ENCODE measurements around the gene C13orf46.

C13orf46 gene

GRCh38 chr13:113907635-113908617, 66.0 kb downstream of the C13orf46 start:
- H3K27ac ChIP-seq (ENCODE audit: low read depth, low read length), result no peak overlapping the region
- H3K4me1 ChIP-seq (ENCODE audit: control insufficient read depth, low read depth, low read length), result no peaks in the 10 kb centered on the region
- H2BK120ac ChIP-seq (ENCODE audit: low read depth, low read length), result no peak overlapping the region
- no CpG with 5 or more reads among the region's 17 CpGs for WGBS (ENCODE audit: extremely low coverage, insufficient coverage, low lambda C conversion rate)
- H3K79me2 ChIP-seq (ENCODE audit: control insufficient read depth, insufficient read depth, low read length), result no peaks in the 10 kb centered on the region
- no peak overlapping the region for H2AK5ac ChIP-seq (ENCODE audit: low read length)
- H4K8ac ChIP-seq (ENCODE audit: low read depth, low read length), result peak overlapping the region; percentile 56
- no peak overlapping the region for H3K23ac ChIP-seq (ENCODE audit: low read length)
- H3K4me2 ChIP-seq (ENCODE audit: low read length), result no peak overlapping the region
- H3K18ac ChIP-seq (ENCODE audit: low read length), result no peak overlapping the region
- H3K4ac ChIP-seq (ENCODE audit: low read depth, low read length), result no peak overlapping the region
- no peak overlapping the region for H3K9ac ChIP-seq (ENCODE audit: low read length)
- H2BK15ac ChIP-seq (replicated peaks; ENCODE audit: low read depth), result no peak overlapping the region
- no peak overlapping the region for H3K4me3 ChIP-seq (ENCODE audit: low read length)
- DNase-seq, result peak; percentile 24
- no peak overlapping the region for H3K56ac ChIP-seq (ENCODE audit: low read length)
- H3K27me3 ChIP-seq (ENCODE audit: insufficient read depth, low read length, poor library complexity), result no peaks in the 10 kb centered on the region
- H3K79me1 ChIP-seq (ENCODE audit: low read length), result no peaks in the 10 kb centered on the region
- H4K5ac ChIP-seq (ENCODE audit: low read length), result no peak overlapping the region
- H2BK5ac ChIP-seq (ENCODE audit: low read length), result no peak overlapping the region
- H3K36me3 ChIP-seq (ENCODE audit: control insufficient read depth, insufficient read depth, low read length), result no peaks in the 10 kb centered on the region

- H3K9ac ChIP-seq (ENCODE audit: low read length), result no peak overlapping the region
- no peaks in the 10 kb centered on the region for H3K79me1 ChIP-seq (ENCODE audit: low read length)
- no peak overlapping the region for H3K23ac ChIP-seq (ENCODE audit: low read length)
- no peak overlapping the region for H3K4me2 ChIP-seq (ENCODE audit: low read length)
- H3K56ac ChIP-seq (ENCODE audit: low read length), result no peak overlapping the region
- H3K18ac ChIP-seq (ENCODE audit: low read length), result no peak overlapping the region
- H3K4ac ChIP-seq (ENCODE audit: low read depth, low read length), result no peak overlapping the region
- H4K8ac ChIP-seq (ENCODE audit: low read depth, low read length), result no peak overlapping the region
- no peaks in the 10 kb centered on the region for H3K27me3 ChIP-seq (ENCODE audit: insufficient read depth, low read length, poor library complexity)
- H2BK120ac ChIP-seq (ENCODE audit: low read depth, low read length), result no peak overlapping the region
- H3K27ac ChIP-seq (ENCODE audit: low read depth, low read length), result no peak overlapping the region
- no CpG with 5 or more reads among the region's 4 CpGs for WGBS (ENCODE audit: extremely low coverage, insufficient coverage, low lambda C conversion rate)
- H3K79me2 ChIP-seq (ENCODE audit: control insufficient read depth, insufficient read depth, low read length), result no peaks in the 10 kb centered on the region
- DNase-seq, result no peak
- no peaks in the 10 kb centered on the region for H3K4me1 ChIP-seq (ENCODE audit: control insufficient read depth, low read depth, low read length)
- no peak overlapping the region for H3K4me3 ChIP-seq (ENCODE audit: low read length)
- H2BK15ac ChIP-seq (replicated peaks; ENCODE audit: low read depth), result no peak overlapping the region
- no peak overlapping the region for H2BK5ac ChIP-seq (ENCODE audit: low read length)
- no peak overlapping the region for H2AK5ac ChIP-seq (ENCODE audit: low read length)
- no peak overlapping the region for H4K5ac ChIP-seq (ENCODE audit: low read length)
- no peaks in the 10 kb centered on the region for H3K36me3 ChIP-seq (ENCODE audit: control insufficient read depth, insufficient read depth, low read length)
Observed at GRCh38 chr13:113906571-113906970, 67.3 kb downstream of the C13orf46 start.

GRCh38 chr13:113905942-113906341, 67.9 kb downstream of the C13orf46 start:
- H2BK5ac ChIP-seq (ENCODE audit: low read length), result no peak overlapping the region
- H2BK15ac ChIP-seq (replicated peaks; ENCODE audit: low read depth), result no peak overlapping the region
- H3K23ac ChIP-seq (ENCODE audit: low read length), result no peak overlapping the region
- H3K4ac ChIP-seq (ENCODE audit: low read depth, low read length), result no peak overlapping the region
- H3K27me3 ChIP-seq (ENCODE audit: insufficient read depth, low read length, poor library complexity), result no peaks in the 10 kb centered on the region
- H3K36me3 ChIP-seq (ENCODE audit: control insufficient read depth, insufficient read depth, low read length), result no peaks in the 10 kb centered on the region
- no peaks in the 10 kb centered on the region for H3K4me1 ChIP-seq (ENCODE audit: control insufficient read depth, low read depth, low read length)
- H4K8ac ChIP-seq (ENCODE audit: low read depth, low read length), result no peak overlapping the region
- no peak overlapping the region for H3K9ac ChIP-seq (ENCODE audit: low read length)
- no peak overlapping the region for H3K18ac ChIP-seq (ENCODE audit: low read length)
- no peak overlapping the region for H2AK5ac ChIP-seq (ENCODE audit: low read length)
- no peak overlapping the region for H3K4me2 ChIP-seq (ENCODE audit: low read length)
- H2BK120ac ChIP-seq (ENCODE audit: low read depth, low read length), result no peak overlapping the region
- no peak overlapping the region for H4K5ac ChIP-seq (ENCODE audit: low read length)
- H3K79me1 ChIP-seq (ENCODE audit: low read length), result no peaks in the 10 kb centered on the region
- H3K79me2 ChIP-seq (ENCODE audit: control insufficient read depth, insufficient read depth, low read length), result no peaks in the 10 kb centered on the region
- DNase-seq, result no peak
- WGBS (ENCODE audit: extremely low coverage, insufficient coverage, low lambda C conversion rate), result no CpG with 5 or more reads among the region's 8 CpGs
- H3K27ac ChIP-seq (ENCODE audit: low read depth, low read length), result no peak overlapping the region
- H3K56ac ChIP-seq (ENCODE audit: low read length), result no peak overlapping the region
- no peak overlapping the region for H3K4me3 ChIP-seq (ENCODE audit: low read length)

GRCh38 chr13:113905018-113905417, 68.9 kb downstream of the C13orf46 start:
- H3K4ac ChIP-seq (ENCODE audit: low read depth, low read length), result no peak overlapping the region
- H4K5ac ChIP-seq (ENCODE audit: low read length), result no peak overlapping the region
- no CpG with 5 or more reads among the region's 9 CpGs for WGBS (ENCODE audit: extremely low coverage, insufficient coverage, low lambda C conversion rate)
- H2AK5ac ChIP-seq (ENCODE audit: low read length), result no peak overlapping the region
- H3K79me2 ChIP-seq (ENCODE audit: control insufficient read depth, insufficient read depth, low read length), result no peaks in the 10 kb centered on the region
- no peak overlapping the region for H3K18ac ChIP-seq (ENCODE audit: low read length)
- H2BK15ac ChIP-seq (replicated peaks; ENCODE audit: low read depth), result no peak overlapping the region
- H3K56ac ChIP-seq (ENCODE audit: low read length), result no peak overlapping the region
- H3K9ac ChIP-seq (ENCODE audit: low read length), result no peak overlapping the region
- H4K8ac ChIP-seq (ENCODE audit: low read depth, low read length), result no peak overlapping the region
- H3K27ac ChIP-seq (ENCODE audit: low read depth, low read length), result no peak overlapping the region
- H3K23ac ChIP-seq (ENCODE audit: low read length), result no peak overlapping the region
- H3K79me1 ChIP-seq (ENCODE audit: low read length), result no peaks in the 10 kb centered on the region
- no peak overlapping the region for H3K4me2 ChIP-seq (ENCODE audit: low read length)
- no peak overlapping the region for H2BK120ac ChIP-seq (ENCODE audit: low read depth, low read length)
- H3K36me3 ChIP-seq (ENCODE audit: control insufficient read depth, insufficient read depth, low read length), result no peaks in the 10 kb centered on the region
- H3K27me3 ChIP-seq (ENCODE audit: insufficient read depth, low read length, poor library complexity), result no peaks in the 10 kb centered on the region
- H3K4me3 ChIP-seq (ENCODE audit: low read length), result no peak overlapping the region
- no peak for DNase-seq
- H2BK5ac ChIP-seq (ENCODE audit: low read length), result no peak overlapping the region
- H3K4me1 ChIP-seq (ENCODE audit: control insufficient read depth, low read depth, low read length), result no peaks in the 10 kb centered on the region

GRCh38 chr13:113904411-113904810, 69.5 kb downstream of the C13orf46 start:
- no peak overlapping the region for H3K27ac ChIP-seq (ENCODE audit: low read depth, low read length)
- H2BK15ac ChIP-seq (replicated peaks; ENCODE audit: low read depth), result no peak overlapping the region
- no peak overlapping the region for H3K4ac ChIP-seq (ENCODE audit: low read depth, low read length)
- no peak overlapping the region for H3K18ac ChIP-seq (ENCODE audit: low read length)
- H3K4me1 ChIP-seq (ENCODE audit: control insufficient read depth, low read depth, low read length), result no peaks in the 10 kb centered on the region
- H3K79me1 ChIP-seq (ENCODE audit: low read length), result no peaks in the 10 kb centered on the region
- no peak overlapping the region for H2BK120ac ChIP-seq (ENCODE audit: low read depth, low read length)
- H2BK5ac ChIP-seq (ENCODE audit: low read length), result no peak overlapping the region
- H3K36me3 ChIP-seq (ENCODE audit: control insufficient read depth, insufficient read depth, low read length), result no peaks in the 10 kb centered on the region
- H2AK5ac ChIP-seq (ENCODE audit: low read length), result no peak overlapping the region
- H3K56ac ChIP-seq (ENCODE audit: low read length), result no peak overlapping the region
- DNase-seq, result peak; percentile 67
- no peaks in the 10 kb centered on the region for H3K27me3 ChIP-seq (ENCODE audit: insufficient read depth, low read length, poor library complexity)
- no CpG with 5 or more reads among the region's 8 CpGs for WGBS (ENCODE audit: extremely low coverage, insufficient coverage, low lambda C conversion rate)
- H4K8ac ChIP-seq (ENCODE audit: low read depth, low read length), result no peak overlapping the region
- no peaks in the 10 kb centered on the region for H3K79me2 ChIP-seq (ENCODE audit: control insufficient read depth, insufficient read depth, low read length)
- H3K9ac ChIP-seq (ENCODE audit: low read length), result no peak overlapping the region
- no peak overlapping the region for H3K4me3 ChIP-seq (ENCODE audit: low read length)
- H3K4me2 ChIP-seq (ENCODE audit: low read length), result no peak overlapping the region
- no peak overlapping the region for H4K5ac ChIP-seq (ENCODE audit: low read length)
- H3K23ac ChIP-seq (ENCODE audit: low read length), result no peak overlapping the region

Data from mesendoderm (in vitro differentiated cells).